MM.1S (cell line): ENCODE results near the gene PRCC.

Experiments used
- DNase-seq: peaks from one replicate; pipeline ENCODE4 v3.0.0-alpha.2; 2015
- H2AFZ ChIP-seq: fragments of 300-600 bp; sonication (generic); 2 replicates; pipeline ENCODE4 v1.6.0; 2016; ENCODE audit warnings: antibody characterized with exemption, low read length
- H3F3A ChIP-seq: fragments of 300-600 bp; sonication (generic); 2 replicates; pipeline ENCODE4 v1.6.1; 2016; ENCODE audit warnings: mild to moderate bottlenecking, antibody characterized with exemption, low read length, moderate library complexity, mixed read lengths; ENCODE audit not compliant: insufficient read depth
- H3K27ac ChIP-seq: fragments of 300-600 bp; sonication (generic); 2 replicates; pipeline ENCODE4 v1.5.1; 2016; ENCODE audit warnings: mild to moderate bottlenecking, low read length
- H3K27me3 ChIP-seq: fragments of 300-600 bp; sonication (generic); replicated peaks from 2 replicates; pipeline ENCODE4 v1.6.0; 2016; ENCODE audit warnings: low read length; ENCODE audit not compliant: insufficient read depth
- H3K36me3 ChIP-seq: fragments of 300-600 bp; sonication (generic); replicated peaks from 2 replicates; pipeline ENCODE4 v1.6.1; 2016; ENCODE audit warnings: mild to moderate bottlenecking, low read length, mixed read lengths; ENCODE audit not compliant: insufficient read depth
- H3K4me1 ChIP-seq: fragments of 300-600 bp; sonication (generic); 2 replicates; pipeline ENCODE4 v1.6.1; 2016; ENCODE audit warnings: low read length, mixed read lengths
- H3K4me2 ChIP-seq: fragments of 300-600 bp; sonication (generic); 2 replicates; pipeline ENCODE4 v1.6.0; 2016; ENCODE audit warnings: low read depth, low read length
- H3K4me3 ChIP-seq: fragments of 300-600 bp; sonication (generic); 2 replicates; pipeline ENCODE4 v1.5.1; 2016; ENCODE audit warnings: low read length, mixed read lengths
- H3K79me2 ChIP-seq: fragments of 300-600 bp; sonication (generic); 2 replicates; pipeline ENCODE4 v1.6.1; 2016; ENCODE audit warnings: mixed run types, low read length, mixed read lengths
- H3K9ac ChIP-seq: fragments of 300-600 bp; sonication (generic); 2 replicates; pipeline ENCODE4 v1.6.1; 2016; ENCODE audit warnings: low read length, mixed read lengths
- H3K9me2 ChIP-seq: fragments of 300-600 bp; sonication (generic); replicated peaks from 2 replicates; pipeline ENCODE4 v1.6.1; 2016; ENCODE audit warnings: mild to moderate bottlenecking, low read length, mixed read lengths; ENCODE audit not compliant: insufficient read depth
- H3K9me3 ChIP-seq: fragments of 300-600 bp; sonication (generic); replicated peaks from 2 replicates; pipeline ENCODE4 v1.6.1; 2016; ENCODE audit warnings: mild to moderate bottlenecking, low read length, mixed read lengths; ENCODE audit not compliant: insufficient read depth
- H4K20me1 ChIP-seq: fragments of 300-600 bp; sonication (generic); 2 replicates; pipeline ENCODE4 v1.6.1; 2016; ENCODE audit warnings: mild to moderate bottlenecking, low read length, moderate library complexity, mixed read lengths; ENCODE audit not compliant: insufficient read depth
- CTCF ChIP-seq: fragments of 300-600 bp; sonication (generic); IDR thresholded peaks from 2 replicates; pipeline ENCODE4 v1.5.1; 2016; ENCODE audit warnings: antibody characterized with exemption, low read length, mixed read lengths
- EZH2 ChIP-seq: fragments of 300-600 bp; sonication (generic); optimal IDR thresholded peaks from 2 replicates; pipeline ENCODE3; 2017; ENCODE audit warnings: low read depth, mild to moderate bottlenecking, antibody characterized with exemption, low read length, mixed read lengths
- EZH2phosphoT487 ChIP-seq: fragments of 300-600 bp; sonication (generic); IDR thresholded peaks from 2 replicates; pipeline ENCODE4 v1.6.1; 2018; ENCODE audit warnings: antibody characterized with exemption, low read length

Gene PRCC

GRCh38 chr1:156841295-156841855 is 74.0 kb downstream of the PRCC start:
- H3K27me3 ChIP-seq = peaks cover 51% of the 10 kb centered on the region
- H3K9me3 ChIP-seq = no peaks in the 10 kb centered on the region
- no peaks in the 10 kb centered on the region for H3K36me3 ChIP-seq
- H3K9me2 ChIP-seq = no peaks in the 10 kb centered on the region
- H3K27ac ChIP-seq = no peak overlapping the region
- no peaks in the 10 kb centered on the region for H3K79me2 ChIP-seq
- H3F3A ChIP-seq = no peaks in the 10 kb centered on the region
- H4K20me1 ChIP-seq = no peaks in the 10 kb centered on the region
- DNase-seq = no peak
- H3K4me2 ChIP-seq = no peak overlapping the region
- TF ChIP-seq CTCF (no peak), EZH2phosphoT487 (no peak), EZH2 (no peak)
- no peak overlapping the region for H2AFZ ChIP-seq
- H3K9ac ChIP-seq = no peak overlapping the region
- H3K4me1 ChIP-seq = no peaks in the 10 kb centered on the region
- no peak overlapping the region for H3K4me3 ChIP-seq

- TF ChIP-seq EZH2 (no peak), CTCF (no peak), EZH2phosphoT487 (no peak)
- Histone ChIP-seq H3K4me3 (no peak overlapping the region), H3K9me3 (no peaks in the 10 kb centered on the region), H3K4me1 (no peaks in the 10 kb centered on the region), H4K20me1 (no peaks in the 10 kb centered on the region), H3K4me2 (no peak overlapping the region), H3K27me3 (peaks cover 65% of the 10 kb centered on the region), H2AFZ (no peak overlapping the region), H3K36me3 (no peaks in the 10 kb centered on the region), H3K79me2 (no peaks in the 10 kb centered on the region), H3K9ac (no peak overlapping the region), H3K27ac (no peak overlapping the region), H3K9me2 (no peaks in the 10 kb centered on the region), H3F3A (no peaks in the 10 kb centered on the region)
- DNase-seq = no peak
These were observed 75.4 kb downstream of the PRCC start for GRCh38 chr1:156842618-156843300.

GRCh38 chr1:156844102-156844501 is 76.8 kb downstream of the PRCC start:
- no peak overlapping the region for H3K4me2 ChIP-seq
- no peaks in the 10 kb centered on the region for H3K36me3 ChIP-seq
- TF ChIP-seq EZH2 = no peak
- no peak for TF ChIP-seq CTCF
- no peak for TF ChIP-seq EZH2phosphoT487
- no peak overlapping the region for H3K4me3 ChIP-seq
- no peaks in the 10 kb centered on the region for H4K20me1 ChIP-seq
- H3K4me1 ChIP-seq = no peaks in the 10 kb centered on the region
- H3K27ac ChIP-seq = no peak overlapping the region
- H3K27me3 ChIP-seq = peaks cover 73% of the 10 kb centered on the region
- no peaks in the 10 kb centered on the region for H3K9me3 ChIP-seq
- H2AFZ ChIP-seq = no peak overlapping the region
- H3K9ac ChIP-seq = no peak overlapping the region
- H3K9me2 ChIP-seq = no peaks in the 10 kb centered on the region
- no peaks in the 10 kb centered on the region for H3F3A ChIP-seq
- H3K79me2 ChIP-seq = no peaks in the 10 kb centered on the region
- no peak for DNase-seq
